ENCODE results near the gene BICC1.

Gene BICC1

DNA sequence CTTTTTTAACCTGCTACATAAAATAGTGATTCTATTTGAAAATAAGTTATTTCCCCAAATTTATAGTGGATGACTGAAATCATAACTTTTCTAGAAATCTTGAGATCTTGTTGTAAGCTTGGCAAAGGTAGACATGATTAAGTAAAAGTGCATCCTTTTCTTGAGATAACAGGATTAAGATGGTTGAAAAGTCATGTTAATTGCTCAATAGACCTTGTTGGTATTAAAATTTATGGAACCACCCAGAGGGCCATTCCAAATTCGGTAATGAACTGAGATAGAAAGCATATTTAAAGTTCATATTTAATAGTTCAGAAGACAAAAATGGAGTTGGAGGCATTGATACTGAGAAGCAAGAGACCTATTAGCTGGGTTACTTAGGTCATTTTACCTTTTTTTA lies 139.1 kb downstream of the BICC1 start:
- no peak for DNase-seq

DNA sequence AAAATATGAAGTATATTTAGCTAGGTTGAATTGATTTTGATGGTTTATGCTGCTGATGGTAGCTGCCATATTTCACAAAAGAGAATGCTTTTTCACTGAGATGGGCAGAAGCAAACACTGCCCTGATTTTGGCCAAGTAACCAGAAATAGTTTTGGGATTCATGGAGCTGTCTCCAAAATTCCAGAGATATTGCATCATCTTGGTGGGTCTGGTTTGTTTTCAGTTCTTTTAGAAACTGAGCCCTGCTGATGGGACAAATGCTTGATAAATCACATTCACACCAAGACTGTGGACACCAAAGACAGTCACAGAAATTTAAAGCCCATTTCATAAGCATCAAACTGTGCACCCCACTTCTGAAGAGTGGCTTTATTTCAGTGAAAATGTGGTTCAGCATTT lies 140.5 kb downstream of the BICC1 start:
- no peak for DNase-seq

DNA sequence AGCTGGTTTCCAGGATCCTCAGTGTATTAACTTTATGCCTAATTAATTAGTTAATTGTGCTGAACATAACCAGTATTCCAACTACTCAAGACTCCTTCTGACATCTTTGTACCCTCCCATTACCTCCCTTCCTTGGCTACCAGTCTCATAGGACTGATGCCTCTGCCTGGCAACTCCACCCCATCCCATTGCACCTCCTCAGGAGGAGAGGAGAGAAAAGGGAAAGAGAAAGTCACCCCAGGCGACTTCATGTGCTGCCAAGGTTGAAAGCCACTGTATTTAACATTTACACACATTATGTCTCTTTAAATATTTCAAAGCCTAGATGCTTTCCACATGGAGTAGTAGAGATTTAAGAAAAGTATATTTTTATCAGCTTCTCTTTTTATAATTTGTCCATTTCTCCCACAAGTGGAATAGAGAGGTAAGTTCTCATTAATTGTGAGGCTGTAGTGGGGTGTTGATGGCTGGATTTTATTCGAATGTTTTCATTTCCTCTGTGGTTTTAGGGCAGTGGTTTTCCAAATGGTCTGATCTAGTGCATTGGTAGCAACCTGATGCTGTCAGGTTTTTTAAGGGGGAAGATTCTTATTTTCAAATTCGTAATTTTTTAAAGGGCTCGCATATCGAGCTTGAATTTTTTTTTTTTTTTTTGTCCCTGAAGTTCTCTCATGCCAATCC lies 148.0 kb downstream of the BICC1 start:
- DNase-seq, result no peak

DNA sequence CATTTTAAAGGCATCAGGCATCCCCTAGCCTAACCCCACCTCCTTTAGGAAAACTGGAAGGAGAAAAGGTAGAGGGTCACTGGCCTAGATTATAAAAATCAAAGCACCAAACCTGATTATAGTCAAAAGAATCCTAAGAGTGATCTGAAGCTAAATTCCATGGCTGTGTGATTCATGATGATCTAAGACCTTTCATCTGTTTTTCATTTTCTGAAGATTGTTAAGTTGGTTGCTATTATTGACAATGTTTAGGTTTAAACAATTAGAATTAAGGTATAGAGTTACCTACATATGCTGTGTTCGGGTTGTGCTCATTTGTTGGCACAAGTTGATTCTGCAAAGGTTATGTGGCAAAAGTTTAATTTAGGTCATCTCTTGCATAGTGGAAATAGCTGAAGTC lies 148.7 kb downstream of the BICC1 start:
- no peak for DNase-seq

DNA sequence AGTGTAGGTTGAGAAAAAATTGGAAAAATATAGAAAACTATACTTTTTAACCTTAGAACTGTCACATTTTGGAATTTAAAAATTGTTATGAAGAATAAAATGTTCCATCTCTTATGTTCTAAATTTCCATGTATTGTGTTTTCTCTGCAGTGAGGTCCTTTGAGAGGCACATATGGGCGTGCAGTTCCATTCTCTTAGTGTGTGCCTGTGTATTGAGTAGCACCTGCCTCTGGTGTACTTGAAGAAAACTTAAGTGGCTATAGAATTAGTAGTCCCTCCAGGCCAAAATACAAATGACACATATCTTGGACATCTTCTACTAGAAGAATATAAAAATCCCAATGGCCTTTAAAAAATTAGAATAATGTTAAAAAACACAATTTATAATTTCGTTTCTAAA lies 149.2 kb downstream of the BICC1 start:
- DNase-seq, result no peak

DNA sequence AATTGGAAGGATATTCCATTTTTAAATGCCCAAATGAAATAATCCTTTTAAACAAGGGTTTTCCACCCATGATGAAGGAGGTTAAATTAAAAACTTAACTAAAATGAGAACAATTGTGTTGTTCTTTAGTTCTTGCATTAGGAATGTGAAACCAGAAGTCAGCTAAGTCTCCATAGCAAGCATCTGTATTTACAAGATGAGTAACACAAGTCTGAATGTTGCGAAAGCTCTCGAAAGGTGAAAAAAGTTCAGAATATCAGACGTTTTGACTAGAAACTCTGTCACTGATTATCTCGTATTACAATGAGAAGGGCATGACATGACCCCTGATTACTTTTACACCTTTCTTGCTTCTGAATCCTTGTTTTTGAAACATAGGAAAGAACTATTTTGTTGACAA lies 149.6 kb downstream of the BICC1 start:
- DNase-seq, result no peak

DNA sequence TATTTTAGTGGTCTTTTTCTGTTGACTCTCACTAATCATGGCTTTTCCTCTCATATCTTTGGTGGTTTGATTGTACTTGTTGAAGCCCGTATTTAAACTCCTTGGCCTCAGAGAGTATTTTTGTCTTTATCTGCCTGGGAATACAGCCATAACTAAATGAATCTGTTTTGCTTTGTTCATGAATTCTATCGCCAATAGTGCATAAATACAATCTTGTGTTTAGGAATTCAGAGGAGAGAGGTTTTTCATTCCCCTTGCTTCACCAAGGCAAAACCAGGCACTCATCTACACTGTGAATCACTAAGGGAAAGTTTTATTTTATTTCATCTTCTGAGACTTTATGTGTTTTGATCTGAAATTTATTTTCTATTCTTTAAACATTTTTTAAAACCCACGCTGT lies 152.7 kb downstream of the BICC1 start:
- DNase-seq, result no peak

DNA sequence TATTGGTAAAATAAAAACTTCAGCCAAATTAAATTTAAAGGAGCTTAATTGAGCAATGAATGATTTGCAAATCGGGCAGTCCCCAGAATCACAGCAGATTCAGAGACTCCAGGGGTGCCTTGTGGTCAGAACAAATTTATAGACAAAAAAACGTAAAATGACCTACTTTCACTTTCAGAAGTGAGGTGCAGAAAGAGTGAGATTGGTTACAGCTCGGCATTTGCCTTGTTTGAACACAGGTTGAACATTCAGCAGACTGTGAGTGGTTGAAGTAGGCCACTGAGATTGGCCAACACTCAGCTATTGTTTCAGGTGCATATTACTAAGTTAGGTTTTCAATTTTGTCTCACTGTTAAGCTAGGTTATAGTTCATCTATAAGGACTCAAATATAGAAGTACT lies 153.4 kb downstream of the BICC1 start:
- no peak for DNase-seq

DNA sequence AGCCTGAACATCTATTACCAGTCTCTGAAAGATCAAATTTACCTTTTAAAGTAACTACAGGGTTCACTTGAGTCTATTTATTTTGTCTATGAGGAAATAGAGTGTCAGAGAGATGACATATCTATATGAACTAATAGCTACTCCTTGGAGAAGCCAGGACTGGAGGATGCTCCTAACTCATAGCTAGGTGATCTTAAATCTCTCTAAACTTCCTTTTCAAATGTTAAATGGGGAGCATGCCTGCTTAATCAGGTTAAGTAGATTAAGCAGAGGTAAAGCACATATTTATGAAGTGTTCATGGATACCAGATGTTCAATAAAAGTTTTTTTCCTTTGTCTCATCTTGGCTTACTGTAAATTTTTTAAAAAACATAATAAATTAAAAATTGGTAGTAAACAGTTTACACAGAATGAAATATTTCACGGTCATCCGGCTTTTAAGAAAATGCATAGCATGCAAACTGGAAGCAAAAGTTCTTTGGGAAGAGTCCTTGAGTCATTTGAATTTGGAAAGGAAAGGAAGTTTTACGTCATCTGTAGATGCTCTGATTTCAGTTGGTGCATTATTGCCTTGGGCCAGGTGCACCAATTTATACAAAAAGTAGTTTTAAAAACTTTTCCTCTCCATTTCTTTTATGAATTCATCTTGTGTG lies 155.1 kb downstream of the BICC1 start:
- DNase-seq, result no peak

DNA sequence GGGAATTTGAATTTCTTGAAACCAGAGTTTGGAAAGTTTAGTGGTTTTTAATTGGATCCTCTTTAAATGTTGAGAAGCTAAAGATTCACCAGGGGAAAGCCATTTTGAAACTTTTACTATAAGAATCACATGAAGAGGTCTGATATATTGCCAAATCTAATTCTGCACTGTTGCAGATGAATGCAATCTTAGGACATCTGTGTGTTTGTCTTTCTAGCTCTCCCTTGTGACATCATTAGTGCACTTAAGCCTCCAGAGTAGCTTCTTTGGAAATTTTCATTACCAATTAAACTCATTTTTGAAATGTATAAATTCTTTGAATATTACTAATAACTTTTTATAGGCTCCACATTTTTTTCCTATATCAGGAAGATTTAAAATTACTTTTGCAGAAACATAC lies 160.2 kb downstream of the BICC1 start:
- no peak for DNase-seq

DNA sequence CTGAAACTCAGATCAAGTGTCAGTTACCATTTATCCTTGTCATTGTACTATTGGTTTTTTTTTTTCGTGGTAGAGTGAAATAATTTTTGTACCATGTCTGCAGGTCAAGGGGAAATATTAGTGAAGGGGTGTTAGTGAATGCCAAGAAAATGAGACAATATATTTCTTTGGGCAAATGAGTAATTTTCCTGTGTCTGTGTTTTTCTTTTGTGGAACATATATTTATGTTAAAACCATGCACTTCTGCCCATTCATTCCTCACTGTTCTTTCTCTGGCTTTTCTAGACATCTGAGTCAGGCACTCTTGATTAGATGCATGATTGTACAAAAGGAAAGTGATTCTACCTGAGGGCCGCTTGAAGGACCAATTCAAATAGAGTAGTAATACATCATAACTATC lies 161.6 kb downstream of the BICC1 start:
- DNase-seq, result no peak

DNA sequence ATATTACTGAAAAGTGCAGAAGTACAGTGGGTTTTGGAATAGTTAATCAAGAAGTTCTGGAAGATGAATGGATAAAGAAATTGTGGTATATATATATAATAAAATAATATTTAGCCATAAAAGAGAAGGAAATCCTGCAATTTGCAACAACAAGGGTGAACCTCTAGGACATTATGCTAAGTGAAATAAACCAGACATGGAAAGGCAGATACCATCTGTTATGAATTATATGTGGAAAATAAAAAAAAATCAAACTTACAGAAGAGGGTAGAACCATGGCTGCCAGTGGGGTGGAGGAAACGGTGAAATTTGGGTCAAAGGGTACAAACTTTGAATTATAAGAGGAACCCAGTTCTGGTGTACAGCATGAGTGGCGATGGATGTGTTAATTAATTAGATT lies 162.6 kb downstream of the BICC1 start:
- no peak for DNase-seq

DNA sequence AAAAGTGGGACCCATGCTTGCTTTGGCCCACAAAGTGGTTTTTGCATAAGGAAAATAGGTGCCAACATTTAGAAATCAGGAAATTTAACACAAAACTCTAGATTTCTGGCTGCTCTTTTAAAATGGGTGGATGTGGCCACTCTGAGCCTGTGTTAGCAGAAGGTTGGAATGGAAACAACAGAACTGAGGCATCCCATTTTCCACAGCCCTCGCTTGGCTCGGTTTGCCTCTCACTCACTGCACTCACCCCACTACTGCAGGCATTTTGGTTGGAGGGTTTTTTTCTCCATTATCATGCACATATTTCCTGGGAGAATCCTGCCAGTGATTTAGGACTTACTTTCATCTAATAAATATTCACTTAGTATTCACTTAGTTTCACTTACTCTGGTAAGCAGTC lies 178.9 kb downstream of the BICC1 start:
- no peak for DNase-seq

DNA sequence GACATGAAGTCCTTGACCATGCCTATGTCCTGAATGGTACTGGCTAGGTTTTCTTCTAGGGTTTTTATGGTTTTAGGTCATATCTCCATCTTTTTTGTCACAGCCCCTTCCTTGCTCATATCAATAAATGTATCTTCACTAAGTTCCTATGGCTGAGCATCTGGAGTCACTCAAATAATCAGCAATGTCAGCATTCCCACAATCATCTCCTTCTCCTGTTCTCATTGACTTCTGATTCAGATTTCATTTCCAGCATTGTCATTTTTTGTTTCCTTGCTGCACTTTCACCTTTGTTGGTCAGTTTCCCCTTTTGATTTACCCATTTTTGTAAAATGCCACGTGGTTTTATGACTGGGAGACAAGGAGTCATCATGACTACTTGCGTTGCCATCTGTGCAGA lies 181.2 kb downstream of the BICC1 start:
- DNase-seq, result no peak

DNA sequence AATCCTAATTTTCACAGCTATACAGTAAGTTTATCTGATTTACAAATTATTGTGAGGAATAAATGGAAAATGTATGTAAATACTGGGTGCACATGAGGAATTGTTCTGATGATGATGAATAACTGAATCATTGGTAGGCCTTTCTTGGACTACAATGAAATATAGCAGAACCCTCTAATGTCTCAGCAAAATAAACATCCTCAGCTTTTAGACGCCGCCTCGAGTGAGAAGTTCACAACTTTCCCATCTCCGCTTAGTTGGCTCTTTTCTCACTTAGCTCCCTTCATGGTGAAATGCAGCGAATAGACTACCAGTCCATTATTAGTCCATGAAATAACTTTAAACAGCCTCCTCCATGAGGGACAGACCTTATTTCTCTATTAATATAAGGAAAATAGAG lies 182.3 kb downstream of the BICC1 start:
- DNase-seq, result no peak

DNA sequence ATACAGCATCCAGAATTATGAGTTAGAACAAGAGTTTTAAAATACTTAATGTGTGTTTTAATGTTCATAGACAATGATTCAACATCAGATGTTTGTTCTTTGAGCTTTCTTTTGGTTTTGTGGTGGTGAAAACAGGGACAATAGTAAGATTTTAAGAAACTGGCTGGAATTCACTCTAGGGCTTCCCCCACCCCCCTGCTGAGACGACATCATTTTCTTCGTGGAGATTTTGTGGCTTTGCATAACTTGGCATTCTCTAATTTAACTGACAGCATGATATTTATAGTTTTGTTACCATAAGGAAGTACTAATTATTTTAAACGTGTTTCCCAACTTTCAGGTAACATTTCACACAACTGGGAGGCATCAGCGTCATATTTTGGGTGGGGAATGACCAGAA lies 184.1 kb downstream of the BICC1 start:
- no peak for DNase-seq

DNA sequence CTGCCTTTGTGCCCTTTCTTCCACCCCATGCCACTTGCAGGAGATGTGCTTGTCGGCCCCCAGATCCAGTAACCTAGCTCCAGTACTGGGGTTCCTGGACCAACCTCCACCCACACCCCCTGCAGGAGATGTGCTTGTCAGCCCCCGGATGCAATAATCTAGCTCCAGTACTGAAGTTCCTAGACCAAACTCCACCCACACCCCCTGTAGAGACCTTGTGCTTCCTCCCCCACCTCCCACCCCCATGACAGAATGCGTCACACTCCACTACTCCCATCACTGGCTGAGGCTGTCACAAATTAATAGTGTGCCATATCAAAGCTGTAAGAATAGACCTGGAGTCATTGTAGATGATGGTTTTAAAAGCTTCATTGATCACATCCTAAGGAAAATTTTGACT lies 185.0 kb downstream of the BICC1 start:
- DNase-seq, result no peak

DNA sequence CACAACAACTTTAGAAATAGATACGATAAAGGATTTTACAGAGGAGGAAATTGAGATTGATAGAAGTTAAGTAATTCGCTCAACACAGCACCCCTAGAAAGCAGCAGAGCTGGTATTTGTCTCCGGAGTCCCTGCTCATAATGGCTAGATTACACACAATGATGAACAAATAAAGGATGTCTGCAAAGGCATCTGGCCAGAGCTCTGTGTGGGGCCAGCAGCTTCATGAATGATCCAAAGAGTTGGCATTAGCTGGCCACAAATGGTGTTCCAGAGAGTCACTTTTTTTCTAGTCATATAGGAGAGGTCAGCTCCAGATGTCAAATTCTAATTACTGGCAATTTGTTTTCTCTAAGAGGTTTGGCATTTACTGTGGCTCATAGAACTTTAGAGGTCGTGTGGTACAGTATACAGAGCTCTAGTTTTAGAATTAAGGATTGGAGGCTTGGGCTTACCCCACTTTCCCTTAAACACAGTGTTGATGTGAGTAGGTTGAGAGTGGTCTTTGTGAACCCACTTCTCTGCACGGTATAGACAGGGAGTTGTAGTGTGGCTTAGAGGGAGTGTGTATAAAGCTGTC lies 186.2 kb downstream of the BICC1 start:
- no peak for DNase-seq

DNA sequence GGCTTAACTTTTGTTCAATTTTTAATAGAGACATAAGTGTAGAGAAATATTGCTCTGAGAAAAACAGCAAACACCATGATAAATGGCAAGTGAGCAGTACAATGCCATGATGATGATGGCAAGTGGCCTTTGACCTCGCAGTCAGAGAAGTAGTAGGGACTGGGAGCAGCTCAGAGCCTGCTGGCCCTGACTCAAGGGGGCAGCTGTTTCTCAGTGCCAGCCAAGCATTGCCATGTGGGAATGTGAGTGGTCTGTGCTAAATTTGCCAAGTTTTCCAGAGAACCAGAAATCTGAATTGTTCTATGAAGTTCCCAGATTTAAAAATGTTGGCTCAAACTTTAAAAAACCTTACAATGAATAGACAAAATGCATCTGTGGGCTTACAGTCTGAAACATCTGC lies 187.9 kb downstream of the BICC1 start:
- no peak for DNase-seq

DNA sequence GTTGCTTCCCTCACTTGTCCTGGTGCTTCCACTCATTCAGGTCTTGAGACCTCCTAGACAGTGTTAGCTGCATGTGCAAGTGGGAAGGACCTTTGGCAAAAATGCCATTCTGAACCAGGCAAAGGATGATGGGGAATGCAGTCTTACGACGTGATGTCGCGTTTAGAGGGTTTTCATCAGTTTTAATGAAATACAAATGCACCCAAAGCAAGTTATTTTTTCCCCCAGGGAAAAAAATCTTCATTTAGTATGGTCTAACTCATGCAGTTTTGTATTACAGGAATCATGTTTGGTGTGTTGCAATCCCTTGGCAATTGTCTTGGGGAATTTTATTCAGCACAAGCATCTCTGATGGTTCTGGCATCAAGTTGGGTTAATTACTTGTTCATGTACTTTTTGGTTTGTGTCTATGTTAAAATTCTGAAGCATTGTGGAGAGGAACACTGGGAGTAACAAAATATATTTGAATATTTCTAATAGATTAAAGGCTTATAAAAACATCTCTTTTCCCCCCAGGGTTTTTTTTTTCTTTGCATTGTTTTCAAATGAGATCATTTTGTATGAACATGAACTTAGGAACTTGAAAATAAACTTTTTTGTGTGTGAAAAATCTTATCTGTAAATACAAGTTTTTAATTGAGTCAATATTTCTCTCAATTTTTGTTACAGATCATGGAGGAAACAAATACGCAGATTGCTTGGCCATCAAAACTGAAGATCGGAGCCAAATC lies 188.9 kb downstream of the BICC1 start:
- DNase-seq, result no peak

DNA sequence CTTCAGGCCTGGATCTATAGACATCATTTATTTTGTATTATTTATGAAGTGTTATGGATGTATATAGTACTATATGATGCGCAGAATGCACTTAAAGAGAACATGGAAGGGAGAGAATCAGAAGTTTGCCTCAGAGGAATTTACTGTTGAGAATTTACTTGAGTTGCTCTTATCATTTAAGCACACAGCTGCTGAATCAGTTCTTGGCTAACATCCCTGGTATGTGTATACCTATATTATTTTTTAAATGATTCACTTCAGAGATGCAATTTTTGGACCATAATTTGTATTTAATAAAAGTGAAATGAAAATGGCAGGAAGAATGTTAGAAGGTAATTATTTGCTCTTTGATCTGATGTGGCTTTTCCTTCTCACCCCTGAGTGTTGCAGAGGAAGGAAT lies 191.6 kb downstream of the BICC1 start:
- no peak for DNase-seq

DNA sequence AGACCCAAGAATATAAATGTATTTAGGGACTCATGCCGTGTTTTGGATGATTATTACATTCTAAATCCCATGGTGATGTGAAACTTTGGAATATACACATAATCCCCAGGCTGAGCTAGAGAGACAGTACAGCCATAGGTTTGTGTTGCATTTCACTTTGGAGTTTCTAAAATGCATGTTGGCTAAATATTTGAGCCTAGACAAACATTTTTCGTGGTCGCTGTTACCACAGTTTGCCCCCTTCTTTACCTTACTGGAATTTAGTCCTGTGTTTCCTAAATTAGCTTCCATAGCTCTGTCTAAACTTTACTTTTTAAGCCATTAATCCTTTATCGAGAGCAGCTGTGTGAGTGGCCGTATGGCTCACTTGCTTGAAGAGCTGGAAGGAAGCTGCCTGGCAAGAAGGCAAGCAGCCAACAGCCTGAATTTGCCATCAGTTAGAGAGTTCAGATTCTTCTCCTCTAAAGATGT lies 192.0 kb downstream of the BICC1 start:
- no peak for DNase-seq

DNA sequence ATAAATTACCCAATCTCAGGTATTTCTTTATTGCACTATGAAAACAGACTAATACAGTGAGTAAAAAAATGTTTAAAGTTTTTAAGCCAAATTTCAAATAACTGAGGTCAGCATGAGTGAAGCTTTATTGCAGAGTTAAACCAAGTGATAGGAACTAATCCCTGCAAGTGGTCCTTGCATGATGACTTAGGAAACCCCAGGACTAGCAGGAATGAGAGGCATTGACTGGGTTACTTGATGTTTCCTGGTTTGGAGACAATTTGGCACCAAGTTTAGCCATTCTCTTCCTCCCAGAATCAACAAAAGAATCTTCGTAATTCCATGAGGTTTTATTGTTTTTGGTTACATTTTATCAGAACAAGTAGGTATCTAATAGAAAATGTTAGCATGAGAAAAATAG lies 194.2 kb downstream of the BICC1 start:
- DNase-seq, result no peak

DNA sequence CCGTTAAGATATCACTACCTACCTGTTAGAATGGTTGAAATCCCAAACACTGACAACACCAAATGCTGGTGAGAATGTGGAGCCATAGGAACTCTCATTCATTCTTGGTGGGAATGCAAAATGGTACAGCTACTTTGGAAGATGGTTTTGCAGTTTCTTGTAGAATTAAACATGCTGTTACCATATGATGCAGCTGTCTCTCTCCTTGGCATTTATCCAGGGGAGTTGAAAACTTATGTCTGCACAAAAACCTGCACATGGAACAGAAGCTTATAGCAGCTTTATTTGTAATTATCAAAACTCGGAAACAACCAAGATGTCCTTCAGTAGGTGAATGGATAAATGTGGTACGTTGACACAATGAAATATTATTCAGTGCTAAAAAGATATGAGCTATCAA lies 199.5 kb downstream of the BICC1 start:
- DNase-seq, result no peak
